GM23338 (cell line): Measurements from ENCODE around the gene EIF3L. TPM values are rescaled to one million over a fixed set of nuclear protein-coding genes. Genes with fewer than 3 reads are reported as not detected.

Experiments used
- ATAC-seq: fragments of 200-7000 bp; cut with Tn5 transposase; 3 replicates; pipeline ENCODE4 v1.9.1; 2020
- DNase-seq: peaks from one replicate; pipeline ENCODE4 v3.0.0-alpha.2; 2015; ENCODE audit warnings: low spot score
- H2AFZ ChIP-seq: fragments of 200-600 bp; sonication (generic); 2 replicates; pipeline ENCODE4 v1.8.0; 2016; ENCODE audit warnings: antibody characterized with exemption, mild to moderate bottlenecking, moderate library complexity
- H3F3A ChIP-seq: fragments of 200-600 bp; sonication (generic); replicated peaks from 2 replicates; pipeline ENCODE4 v1.8.0; 2017; ENCODE audit warnings: antibody characterized with exemption, mixed run types, low read depth
- H3K27ac ChIP-seq: fragments of 200-600 bp; sonication (generic); 2 replicates; pipeline ENCODE4 v1.6.1; 2016; ENCODE audit warnings: low read depth
- H3K27me3 ChIP-seq: fragments of 200-600 bp; sonication (generic); 2 replicates; pipeline ENCODE4 v1.8.0; 2016; ENCODE audit warnings: mild to moderate bottlenecking, mixed run types, moderate library complexity; ENCODE audit not compliant: insufficient read depth
- H3K36me3 ChIP-seq: fragments of 200-600 bp; sonication (generic); 2 replicates; pipeline ENCODE4 v1.8.0; 2016; ENCODE audit warnings: mild to moderate bottlenecking; ENCODE audit not compliant: insufficient read depth
- H3K4me1 ChIP-seq: fragments of 200-600 bp; sonication (generic); 2 replicates; pipeline ENCODE4 v1.8.0; 2016; ENCODE audit warnings: mild to moderate bottlenecking, moderate library complexity; ENCODE audit not compliant: insufficient read depth
- H3K4me2 ChIP-seq: fragments of 200-600 bp; sonication (generic); 2 replicates; pipeline ENCODE4 v1.7.1; 2017; ENCODE audit warnings: mixed run types
- H3K4me3 ChIP-seq: fragments of 200-600 bp; sonication (generic); 2 replicates; pipeline ENCODE4 v1.6.1; 2016; ENCODE audit warnings: mixed run types
- H3K79me2 ChIP-seq: fragments of 200-600 bp; sonication (generic); replicated peaks from 2 replicates; pipeline ENCODE4 v1.8.0; 2017; ENCODE audit warnings: mild to moderate bottlenecking; ENCODE audit not compliant: insufficient read depth
- H3K9me2 ChIP-seq: fragments of 200-600 bp; sonication (generic); 2 replicates; pipeline ENCODE4 v1.8.0; 2017; ENCODE audit not compliant: insufficient read depth
- H4K20me1 ChIP-seq: fragments of 200-600 bp; sonication (generic); replicated peaks from 2 replicates; pipeline ENCODE4 v1.8.0; 2017; ENCODE audit warnings: mild to moderate bottlenecking; ENCODE audit not compliant: insufficient read depth
- H3K27ac Mint-ChIP-seq: 2 replicates; pipeline ENCODE4 v1.8.0; 2020; ENCODE audit warnings: inconsistent platforms, mild to moderate bottlenecking, moderate library complexity, mixed read lengths
- H3K27me3 Mint-ChIP-seq: 3 replicates; pipeline ENCODE4 v1.8.0; 2022; ENCODE audit warnings: low read depth, mild to moderate bottlenecking, moderate library complexity, mixed read lengths, inconsistent platforms; ENCODE audit not compliant: insufficient read depth, poor library complexity
- H3K36me3 Mint-ChIP-seq: 3 replicates; pipeline ENCODE4 v1.8.0; 2021; ENCODE audit warnings: low read depth, mild to moderate bottlenecking, inconsistent platforms, moderate library complexity, mixed read lengths
- H3K4me1 Mint-ChIP-seq: 3 replicates; pipeline ENCODE4 v1.8.0; 2020; ENCODE audit warnings: mild to moderate bottlenecking, inconsistent platforms, mixed read lengths
- H3K4me3 Mint-ChIP-seq: 3 replicates; pipeline ENCODE4 v1.8.0; 2021; ENCODE audit warnings: moderate library complexity, mild to moderate bottlenecking, inconsistent platforms, mixed read lengths
- H3K9me3 Mint-ChIP-seq: 3 replicates; pipeline ENCODE4 v1.8.0; 2020; ENCODE audit warnings: moderate library complexity, mild to moderate bottlenecking, inconsistent platforms, mixed read lengths
- CREB1 ChIP-seq: fragments of 250-450 bp; sonication (Bioruptor Pico); IDR thresholded peaks from 2 replicates; pipeline ENCODE4 v1.5.0; 2020; ENCODE audit warnings: low read depth, mild to moderate bottlenecking, moderate library complexity
- EZH2 ChIP-seq: fragments of 200-600 bp; sonication (generic); IDR thresholded peaks from one replicate; pipeline ENCODE4 v1.8.0; 2017; ENCODE audit warnings: antibody characterized with exemption, mild to moderate bottlenecking, low read depth; ENCODE audit not compliant: unreplicated experiment
- EZH2phosphoT487 ChIP-seq: fragments of 200-600 bp; sonication (generic); IDR thresholded peaks from one replicate; pipeline ENCODE4 v1.8.1; 2018; ENCODE audit warnings: antibody characterized with exemption; ENCODE audit not compliant: unreplicated experiment
- JUNB ChIP-seq: IDR thresholded peaks from one replicate; pipeline ENCODE4 v1.6.1; 2016; ENCODE audit warnings: antibody characterized with exemption; ENCODE audit not compliant: unreplicated experiment
- NANOG ChIP-seq: IDR thresholded peaks from 2 replicates; pipeline ENCODE4 v1.6.1; 2016; ENCODE audit warnings: antibody characterized with exemption, borderline replicate concordance
- POLR2AphosphoS5 ChIP-seq: IDR thresholded peaks from 2 replicates; pipeline ENCODE4 v1.6.1; 2016; ENCODE audit warnings: antibody characterized with exemption, low read depth
- STAT1 ChIP-seq: IDR thresholded peaks from one replicate; pipeline ENCODE4 v1.6.1; 2016; ENCODE audit warnings: antibody characterized with exemption; ENCODE audit not compliant: unreplicated experiment
- ZNF114 ChIP-seq: fragments of 250-450 bp; sonication (Bioruptor Pico); IDR thresholded peaks from 2 replicates; pipeline ENCODE4 v1.5.0; 2020; ENCODE audit warnings: mild to moderate bottlenecking, moderate library complexity
- ZNF331 ChIP-seq: fragments of 250-450 bp; sonication (Bioruptor Pico); IDR thresholded peaks from 2 replicates; pipeline ENCODE4 v1.5.0; 2020; ENCODE audit warnings: low read depth, mild to moderate bottlenecking, moderate library complexity
- polyA plus RNA-seq: library from polyadenylated mRNA; unstranded; fragments of >200 nt; fragmentation: Nextera tagmentation; extraction: Ambion mirVana; gene quantifications from 2 replicates; pipeline ENCODE4 v1.2.1, GENCODE V29; 2016
- total RNA-seq: library from RNA; depleted of rRNA; stranded (reverse); fragments of >200 nt; shearing (Covaris generic); gene quantifications from 2 replicates; pipeline ENCODE4 v1.2.3, GENCODE V29; 2014
- TF ChIP-seq, protein P1 (sequence below), 2 experiments: fragments of 200-600 bp in 1 of 2; sonication (generic) in 1 of 2; conservative IDR thresholded peaks; 2 replicates each; pipeline versions ENCODE4 v1.5.1 to v1.6.1; 2016 to 2017; ENCODE audit warnings: antibody characterized with exemption in 2 of 2, low read depth in 2 of 2, mild to moderate bottlenecking in 2 of 2, moderate library complexity in 1 of 2
- TF ChIP-seq, protein P2 (sequence below): IDR thresholded peaks from 2 replicates; pipeline ENCODE4 v1.6.1; 2016; ENCODE audit warnings: antibody characterized with exemption
- TF ChIP-seq, protein P3 (sequence below): fragments of 250-450 bp; sonication (Bioruptor Pico); IDR thresholded peaks from 2 replicates; pipeline ENCODE4 v1.5.0; 2020; ENCODE audit warnings: mild to moderate bottlenecking, moderate library complexity
- TF ChIP-seq, protein P4 (sequence below): IDR thresholded peaks from one replicate; pipeline ENCODE4 v1.6.1; 2018; ENCODE audit warnings: antibody characterized with exemption; ENCODE audit not compliant: unreplicated experiment

Gene EIF3L
- total and polyA plus RNA-seq, 2 experiments from 2014 or later, result 430 to 459 TPM

DNA sequence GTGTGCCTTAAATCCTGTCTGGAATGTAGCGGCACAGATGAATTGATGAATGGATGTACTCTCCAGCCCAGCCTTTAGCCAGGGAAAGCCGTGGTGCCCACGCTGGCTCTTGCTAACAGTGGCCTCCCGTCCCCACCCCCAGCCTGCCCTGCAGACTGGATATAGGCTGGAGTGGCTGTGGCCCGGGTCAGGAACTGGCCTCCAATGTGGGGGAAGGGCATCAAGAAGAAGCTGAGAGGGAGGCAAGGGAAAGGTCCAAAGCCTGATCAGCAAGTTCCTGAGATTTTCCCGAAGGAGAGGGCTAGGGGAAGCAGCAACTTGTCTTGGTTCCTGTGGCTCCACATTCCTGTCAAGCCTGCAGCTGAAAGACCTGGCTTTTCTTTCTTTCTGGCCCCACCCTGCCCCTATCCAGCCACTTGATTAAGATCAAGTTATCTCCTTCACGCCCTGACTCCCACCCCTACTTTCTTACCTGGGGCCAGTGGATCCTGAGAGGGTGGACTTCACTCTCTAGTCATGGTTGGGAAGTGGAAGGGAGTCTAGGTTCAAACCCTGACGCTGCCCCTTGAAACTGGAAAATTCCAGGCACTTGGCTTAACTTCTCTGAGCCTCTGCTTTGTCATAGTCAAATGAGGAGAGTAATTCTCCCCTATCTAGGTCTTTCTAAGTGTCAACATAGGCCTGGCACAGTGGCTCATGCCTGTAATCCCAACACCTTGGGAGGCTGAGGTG lies 45.9 kb downstream of the EIF3L start:
- Histone ChIP-seq H3K27me3 (no peaks in the 10 kb centered on the region), H3K9me2 (no peaks in the 10 kb centered on the region), H4K20me1 (no peaks in the 10 kb centered on the region; the same call in 1 of the 2 replicates), H3K4me1 (peaks cover 44% of the 10 kb centered on the region), H3K4me3 (peak overlapping the region; percentile 29; the same call in 1 of the 2 replicates), H3K36me3 (no peaks in the 10 kb centered on the region; the same call in 1 of the 2 replicates), H3K4me2 (peak overlapping the region; percentile 65), H2AFZ (no peak overlapping the region), H3K27ac (peak overlapping the region; percentile 94), H3K79me2 (no peaks in the 10 kb centered on the region), H3F3A (peaks cover 29% of the 10 kb centered on the region)
- Mint-ChIP-seq H3K4me1 (peaks cover 49% of the 10 kb centered on the region), H3K27ac (peak overlapping the region; percentile 98), H3K27me3 (peaks cover 10% of the 10 kb centered on the region), H3K9me3 (no peaks in the 10 kb centered on the region), H3K36me3 (peaks cover 15% of the 10 kb centered on the region), H3K4me3 (no peak overlapping the region; the same call in 2 of the 3 replicates)
- DNase-seq (peak; percentile 88), ATAC-seq (peak; percentile 52)
- peak; percentile 28; the same call in 1 of the 2 replicates for TF ChIP-seq POLR2AphosphoS5
- no peak for TF ChIP-seq EZH2phosphoT487
- no peak for TF ChIP-seq EZH2
- TF ChIP-seq, protein P1, sequence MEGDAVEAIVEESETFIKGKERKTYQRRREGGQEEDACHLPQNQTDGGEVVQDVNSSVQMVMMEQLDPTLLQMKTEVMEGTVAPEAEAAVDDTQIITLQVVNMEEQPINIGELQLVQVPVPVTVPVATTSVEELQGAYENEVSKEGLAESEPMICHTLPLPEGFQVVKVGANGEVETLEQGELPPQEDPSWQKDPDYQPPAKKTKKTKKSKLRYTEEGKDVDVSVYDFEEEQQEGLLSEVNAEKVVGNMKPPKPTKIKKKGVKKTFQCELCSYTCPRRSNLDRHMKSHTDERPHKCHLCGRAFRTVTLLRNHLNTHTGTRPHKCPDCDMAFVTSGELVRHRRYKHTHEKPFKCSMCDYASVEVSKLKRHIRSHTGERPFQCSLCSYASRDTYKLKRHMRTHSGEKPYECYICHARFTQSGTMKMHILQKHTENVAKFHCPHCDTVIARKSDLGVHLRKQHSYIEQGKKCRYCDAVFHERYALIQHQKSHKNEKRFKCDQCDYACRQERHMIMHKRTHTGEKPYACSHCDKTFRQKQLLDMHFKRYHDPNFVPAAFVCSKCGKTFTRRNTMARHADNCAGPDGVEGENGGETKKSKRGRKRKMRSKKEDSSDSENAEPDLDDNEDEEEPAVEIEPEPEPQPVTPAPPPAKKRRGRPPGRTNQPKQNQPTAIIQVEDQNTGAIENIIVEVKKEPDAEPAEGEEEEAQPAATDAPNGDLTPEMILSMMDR (conservative IDR thresholded peaks at IDR 0.05; ENCODE audit: low read depth in 2 of 2), result no peak
- TF ChIP-seq, protein P2, sequence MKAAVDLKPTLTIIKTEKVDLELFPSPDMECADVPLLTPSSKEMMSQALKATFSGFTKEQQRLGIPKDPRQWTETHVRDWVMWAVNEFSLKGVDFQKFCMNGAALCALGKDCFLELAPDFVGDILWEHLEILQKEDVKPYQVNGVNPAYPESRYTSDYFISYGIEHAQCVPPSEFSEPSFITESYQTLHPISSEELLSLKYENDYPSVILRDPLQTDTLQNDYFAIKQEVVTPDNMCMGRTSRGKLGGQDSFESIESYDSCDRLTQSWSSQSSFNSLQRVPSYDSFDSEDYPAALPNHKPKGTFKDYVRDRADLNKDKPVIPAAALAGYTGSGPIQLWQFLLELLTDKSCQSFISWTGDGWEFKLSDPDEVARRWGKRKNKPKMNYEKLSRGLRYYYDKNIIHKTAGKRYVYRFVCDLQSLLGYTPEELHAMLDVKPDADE, result no peak
- TF ChIP-seq, protein P3, sequence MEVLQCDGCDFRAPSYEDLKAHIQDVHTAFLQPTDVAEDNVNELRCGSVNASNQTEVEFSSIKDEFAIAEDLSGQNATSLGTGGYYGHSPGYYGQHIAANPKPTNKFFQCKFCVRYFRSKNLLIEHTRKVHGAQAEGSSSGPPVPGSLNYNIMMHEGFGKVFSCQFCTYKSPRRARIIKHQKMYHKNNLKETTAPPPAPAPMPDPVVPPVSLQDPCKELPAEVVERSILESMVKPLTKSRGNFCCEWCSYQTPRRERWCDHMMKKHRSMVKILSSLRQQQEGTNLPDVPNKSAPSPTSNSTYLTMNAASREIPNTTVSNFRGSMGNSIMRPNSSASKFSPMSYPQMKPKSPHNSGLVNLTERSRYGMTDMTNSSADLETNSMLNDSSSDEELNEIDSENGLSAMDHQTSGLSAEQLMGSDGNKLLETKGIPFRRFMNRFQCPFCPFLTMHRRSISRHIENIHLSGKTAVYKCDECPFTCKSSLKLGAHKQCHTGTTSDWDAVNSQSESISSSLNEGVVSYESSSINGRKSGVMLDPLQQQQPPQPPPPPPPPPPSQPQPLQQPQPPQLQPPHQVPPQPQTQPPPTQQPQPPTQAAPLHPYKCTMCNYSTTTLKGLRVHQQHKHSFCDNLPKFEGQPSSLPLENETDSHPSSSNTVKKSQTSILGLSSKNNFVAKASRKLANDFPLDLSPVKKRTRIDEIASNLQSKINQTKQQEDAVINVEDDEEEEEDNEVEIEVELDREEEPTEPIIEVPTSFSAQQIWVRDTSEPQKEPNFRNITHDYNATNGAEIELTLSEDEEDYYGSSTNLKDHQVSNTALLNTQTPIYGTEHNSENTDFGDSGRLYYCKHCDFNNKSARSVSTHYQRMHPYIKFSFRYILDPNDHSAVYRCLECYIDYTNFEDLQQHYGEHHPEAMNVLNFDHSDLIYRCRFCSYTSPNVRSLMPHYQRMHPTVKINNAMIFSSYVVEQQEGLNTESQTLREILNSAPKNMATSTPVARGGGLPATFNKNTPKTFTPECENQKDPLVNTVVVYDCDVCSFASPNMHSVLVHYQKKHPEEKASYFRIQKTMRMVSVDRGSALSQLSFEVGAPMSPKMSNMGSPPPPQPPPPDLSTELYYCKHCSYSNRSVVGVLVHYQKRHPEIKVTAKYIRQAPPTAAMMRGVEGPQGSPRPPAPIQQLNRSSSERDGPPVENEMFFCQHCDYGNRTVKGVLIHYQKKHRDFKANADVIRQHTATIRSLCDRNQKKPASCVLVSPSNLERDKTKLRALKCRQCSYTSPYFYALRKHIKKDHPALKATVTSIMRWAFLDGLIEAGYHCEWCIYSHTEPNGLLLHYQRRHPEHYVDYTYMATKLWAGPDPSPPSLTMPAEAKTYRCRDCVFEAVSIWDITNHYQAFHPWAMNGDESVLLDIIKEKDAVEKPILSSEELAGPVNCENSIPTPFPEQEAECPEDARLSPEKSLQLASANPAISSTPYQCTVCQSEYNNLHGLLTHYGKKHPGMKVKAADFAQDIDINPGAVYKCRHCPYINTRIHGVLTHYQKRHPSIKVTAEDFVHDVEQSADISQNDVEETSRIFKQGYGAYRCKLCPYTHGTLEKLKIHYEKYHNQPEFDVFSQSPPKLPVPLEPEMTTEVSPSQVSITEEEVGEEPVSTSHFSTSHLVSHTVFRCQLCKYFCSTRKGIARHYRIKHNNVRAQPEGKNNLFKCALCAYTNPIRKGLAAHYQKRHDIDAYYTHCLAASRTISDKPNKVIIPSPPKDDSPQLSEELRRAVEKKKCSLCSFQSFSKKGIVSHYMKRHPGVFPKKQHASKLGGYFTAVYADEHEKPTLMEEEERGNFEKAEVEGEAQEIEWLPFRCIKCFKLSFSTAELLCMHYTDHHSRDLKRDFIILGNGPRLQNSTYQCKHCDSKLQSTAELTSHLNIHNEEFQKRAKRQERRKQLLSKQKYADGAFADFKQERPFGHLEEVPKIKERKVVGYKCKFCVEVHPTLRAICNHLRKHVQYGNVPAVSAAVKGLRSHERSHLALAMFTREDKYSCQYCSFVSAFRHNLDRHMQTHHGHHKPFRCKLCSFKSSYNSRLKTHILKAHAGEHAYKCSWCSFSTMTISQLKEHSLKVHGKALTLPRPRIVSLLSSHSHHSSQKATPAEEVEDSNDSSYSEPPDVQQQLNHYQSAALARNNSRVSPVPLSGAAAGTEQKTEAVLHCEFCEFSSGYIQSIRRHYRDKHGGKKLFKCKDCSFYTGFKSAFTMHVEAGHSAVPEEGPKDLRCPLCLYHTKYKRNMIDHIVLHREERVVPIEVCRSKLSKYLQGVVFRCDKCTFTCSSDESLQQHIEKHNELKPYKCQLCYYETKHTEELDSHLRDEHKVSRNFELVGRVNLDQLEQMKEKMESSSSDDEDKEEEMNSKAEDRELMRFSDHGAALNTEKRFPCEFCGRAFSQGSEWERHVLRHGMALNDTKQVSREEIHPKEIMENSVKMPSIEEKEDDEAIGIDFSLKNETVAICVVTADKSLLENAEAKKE (CRISPR knock-in tag), result peak; percentile 38; the same call in 1 of the 2 replicates
- TF ChIP-seq ZNF114 (CRISPR knock-in tag), result no peak
- TF ChIP-seq, protein P4, sequence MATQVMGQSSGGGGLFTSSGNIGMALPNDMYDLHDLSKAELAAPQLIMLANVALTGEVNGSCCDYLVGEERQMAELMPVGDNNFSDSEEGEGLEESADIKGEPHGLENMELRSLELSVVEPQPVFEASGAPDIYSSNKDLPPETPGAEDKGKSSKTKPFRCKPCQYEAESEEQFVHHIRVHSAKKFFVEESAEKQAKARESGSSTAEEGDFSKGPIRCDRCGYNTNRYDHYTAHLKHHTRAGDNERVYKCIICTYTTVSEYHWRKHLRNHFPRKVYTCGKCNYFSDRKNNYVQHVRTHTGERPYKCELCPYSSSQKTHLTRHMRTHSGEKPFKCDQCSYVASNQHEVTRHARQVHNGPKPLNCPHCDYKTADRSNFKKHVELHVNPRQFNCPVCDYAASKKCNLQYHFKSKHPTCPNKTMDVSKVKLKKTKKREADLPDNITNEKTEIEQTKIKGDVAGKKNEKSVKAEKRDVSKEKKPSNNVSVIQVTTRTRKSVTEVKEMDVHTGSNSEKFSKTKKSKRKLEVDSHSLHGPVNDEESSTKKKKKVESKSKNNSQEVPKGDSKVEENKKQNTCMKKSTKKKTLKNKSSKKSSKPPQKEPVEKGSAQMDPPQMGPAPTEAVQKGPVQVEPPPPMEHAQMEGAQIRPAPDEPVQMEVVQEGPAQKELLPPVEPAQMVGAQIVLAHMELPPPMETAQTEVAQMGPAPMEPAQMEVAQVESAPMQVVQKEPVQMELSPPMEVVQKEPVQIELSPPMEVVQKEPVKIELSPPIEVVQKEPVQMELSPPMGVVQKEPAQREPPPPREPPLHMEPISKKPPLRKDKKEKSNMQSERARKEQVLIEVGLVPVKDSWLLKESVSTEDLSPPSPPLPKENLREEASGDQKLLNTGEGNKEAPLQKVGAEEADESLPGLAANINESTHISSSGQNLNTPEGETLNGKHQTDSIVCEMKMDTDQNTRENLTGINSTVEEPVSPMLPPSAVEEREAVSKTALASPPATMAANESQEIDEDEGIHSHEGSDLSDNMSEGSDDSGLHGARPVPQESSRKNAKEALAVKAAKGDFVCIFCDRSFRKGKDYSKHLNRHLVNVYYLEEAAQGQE, result no peak
- no peak for TF ChIP-seq NANOG
- TF ChIP-seq CREB1 (CRISPR knock-in tag), result no peak
- TF ChIP-seq STAT1, result no peak
- TF ChIP-seq ZNF331 (CRISPR knock-in tag), result no peak
- no peak for TF ChIP-seq JUNB
